Activated T-cell treated with anti-CD3 and anti-CD28 coated beads for 24 hours (primary cell): Measurements from ENCODE around the gene GDI2.
A peak's percentile ranks its signal among the peaks of the same experiment; 100 is the strongest.
"Not testable (repeated sequence)": the region's sequence is repeated elsewhere in the genome, so short reads cannot be mapped to it uniquely, and the experiment has no call there.

Experiments
- DNase-seq: peaks from one replicate; pipeline ENCODE4 v3.0.0-alpha.2; 2020; ENCODE audit warnings: low read depth

The GDI2 gene

GRCh38 chr10:5827841-5828240 lies 14.6 kb upstream of the GDI2 start:
- no peak for DNase-seq

- DNase-seq: not testable (repeated sequence)
Measured at GRCh38 chr10:5826511-5826910, 13.3 kb upstream of the GDI2 start.

GRCh38 chr10:5818894-5819293 lies 5.7 kb upstream of the GDI2 start:
- no peak for DNase-seq

- no peak for DNase-seq
Measured at GRCh38 chr10:5818048-5818331, 4.8 kb upstream of the GDI2 start.

- DNase-seq: no peak
Measured at GRCh38 chr10:5817322-5818047, 4.3 kb upstream of the GDI2 start.

GRCh38 chr10:5816170-5816569 lies 2.9 kb upstream of the GDI2 start:
- DNase-seq: no peak

GRCh38 chr10:5814110-5815107 lies 1.2 kb upstream of the GDI2 start:
- peak; percentile 23 for DNase-seq

- DNase-seq: no peak
Measured at GRCh38 chr10:5813091-5813340, 218 bp downstream of the GDI2 start.

GRCh38 chr10:5812283-5813090 lies 747 bp downstream of the GDI2 start:
- DNase-seq: peak; percentile 30

GRCh38 chr10:5811387-5811821 lies 1.8 kb downstream of the GDI2 start:
- DNase-seq: no peak

GRCh38 chr10:5810225-5810624 lies 3.0 kb downstream of the GDI2 start:
- DNase-seq: no peak

- no peak for DNase-seq
Measured at GRCh38 chr10:5809527-5810154, 3.6 kb downstream of the GDI2 start.

GRCh38 chr10:5808783-5809392 lies 4.3 kb downstream of the GDI2 start:
- not testable (repeated sequence) for DNase-seq

- DNase-seq: no peak
Measured at GRCh38 chr10:5806745-5807144, 6.5 kb downstream of the GDI2 start.

- no peak for DNase-seq
Measured at GRCh38 chr10:5805711-5806110, 7.5 kb downstream of the GDI2 start.

- DNase-seq: no peak
Measured at GRCh38 chr10:5805260-5805659, 8.0 kb downstream of the GDI2 start.

GRCh38 chr10:5804386-5804785 lies 8.8 kb downstream of the GDI2 start:
- DNase-seq: no peak

GRCh38 chr10:5800782-5801181 lies 12.5 kb downstream of the GDI2 start:
- no peak for DNase-seq

GRCh38 chr10:5794236-5794635 lies 19.0 kb downstream of the GDI2 start:
- no peak for DNase-seq

GRCh38 chr10:5789626-5790025 lies 23.6 kb downstream of the GDI2 start:
- no peak for DNase-seq

GRCh38 chr10:5788969-5789368 lies 24.3 kb downstream of the GDI2 start:
- no peak for DNase-seq

- no peak for DNase-seq
Measured at GRCh38 chr10:5783300-5783699, 29.9 kb downstream of the GDI2 start.
